ENCODE data around the gene CTXND2.
"Not testable (repeated sequence)": the region's sequence is repeated elsewhere in the genome, so short reads cannot be mapped to it uniquely, and the experiment has no call there.

Gene CTXND2

DNA sequence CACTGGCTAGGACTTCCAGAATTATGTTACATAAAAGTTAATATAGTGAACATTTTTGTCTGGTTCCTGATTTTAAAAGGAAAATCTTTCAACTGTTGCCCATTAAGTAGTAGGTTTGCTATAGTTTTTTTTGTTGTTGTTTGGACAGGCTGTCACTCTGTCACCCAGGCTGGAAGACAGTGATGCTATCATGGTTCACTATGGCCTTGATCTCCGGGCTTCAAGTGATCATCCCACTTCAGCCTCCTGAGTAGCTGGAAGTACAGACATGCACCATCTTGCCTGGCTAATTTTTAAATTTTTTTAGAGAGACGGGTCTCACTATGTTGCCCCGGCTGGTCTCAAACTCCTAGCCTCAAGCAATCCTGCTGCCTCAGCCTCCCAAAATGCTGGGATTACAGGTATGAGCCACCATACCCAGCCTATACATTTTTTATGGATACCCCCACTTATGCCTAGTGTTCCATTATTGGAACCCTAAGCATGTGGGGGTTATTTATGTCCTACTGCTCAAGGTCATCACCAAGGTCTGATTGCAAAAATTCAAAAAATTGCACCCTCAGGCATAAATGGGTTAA is 6.5 kb downstream of the CTXND2 start:
- no peak for DNase-seq

DNA sequence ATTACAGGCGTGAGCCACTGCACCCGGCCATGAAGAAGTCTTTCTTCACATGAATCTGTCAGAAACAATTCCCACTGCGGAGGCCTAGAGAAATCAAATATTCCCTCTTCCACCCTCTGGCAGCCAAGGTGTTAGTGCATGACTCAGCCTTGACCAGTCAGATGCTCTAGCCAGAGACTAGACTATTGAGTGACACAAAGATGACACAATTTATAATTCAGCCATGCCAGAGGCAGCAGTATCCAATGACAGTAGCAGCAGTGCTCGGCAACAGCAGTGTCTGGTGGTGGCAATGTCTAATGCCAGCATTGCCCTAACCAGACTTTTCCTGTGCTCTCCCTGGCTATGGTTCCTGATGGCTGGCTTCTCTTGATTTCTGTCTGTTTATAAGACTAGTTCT is 8.7 kb downstream of the CTXND2 start:
- DNase-seq = no peak

DNA sequence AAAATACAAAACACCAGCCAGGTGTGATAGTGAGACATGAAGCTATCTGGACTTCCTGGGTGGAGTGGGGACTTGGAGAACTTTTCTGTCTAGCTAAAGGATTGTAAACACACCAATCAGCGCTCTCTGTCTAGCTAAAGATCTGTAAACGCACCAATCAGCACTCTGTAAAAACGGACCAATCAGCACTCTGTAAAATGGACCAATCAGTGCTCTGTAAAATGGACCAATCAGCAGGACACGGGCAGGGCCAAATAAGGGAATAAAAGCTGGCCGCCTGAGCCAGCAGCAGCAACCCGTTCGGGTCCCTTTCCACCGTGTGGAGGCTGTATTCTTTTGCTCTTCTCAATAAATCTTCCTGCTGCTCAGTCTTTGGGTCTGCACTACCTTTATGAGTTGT is 12.9 kb downstream of the CTXND2 start:
- not testable (repeated sequence) for DNase-seq

DNA sequence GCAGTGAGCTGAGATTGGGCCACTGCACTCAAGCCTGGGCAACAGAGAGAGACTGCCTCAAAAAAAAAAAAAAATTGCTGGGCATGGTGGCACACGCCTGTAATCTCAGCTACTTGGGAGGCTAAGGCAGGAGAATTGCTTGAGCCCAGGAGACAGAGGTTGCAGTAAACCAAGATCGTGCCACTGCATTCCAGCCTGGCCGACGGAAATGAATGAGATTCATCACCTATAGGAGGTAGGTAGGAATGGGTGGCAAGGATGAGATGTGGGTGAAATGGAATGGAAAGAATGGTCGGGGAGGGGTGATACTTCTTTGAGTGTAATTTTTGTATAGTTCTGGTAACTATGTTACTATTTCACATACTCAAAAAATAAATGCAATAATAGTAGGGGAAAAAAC is 15.4 kb downstream of the CTXND2 start:
- no peak for DNase-seq

DNA sequence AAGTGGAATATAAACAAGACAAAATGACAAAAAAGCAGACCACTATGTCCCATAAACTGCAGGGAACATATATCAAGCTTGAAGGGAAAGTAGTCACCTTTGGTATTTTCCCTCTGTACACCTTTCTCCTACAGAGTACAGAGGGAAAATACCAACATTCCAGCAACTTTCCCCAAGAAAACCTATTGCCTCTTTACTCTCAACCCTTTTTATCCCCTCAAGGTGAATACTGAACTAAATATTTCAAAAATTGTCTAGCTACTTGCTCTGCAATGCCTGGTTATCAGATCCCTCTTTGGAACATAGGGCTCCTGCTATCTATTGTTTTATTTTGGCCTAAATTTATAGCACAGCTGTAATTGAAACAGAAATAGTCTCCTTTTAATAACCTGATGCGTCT is 15.8 kb downstream of the CTXND2 start:
- no peak for DNase-seq

DNA sequence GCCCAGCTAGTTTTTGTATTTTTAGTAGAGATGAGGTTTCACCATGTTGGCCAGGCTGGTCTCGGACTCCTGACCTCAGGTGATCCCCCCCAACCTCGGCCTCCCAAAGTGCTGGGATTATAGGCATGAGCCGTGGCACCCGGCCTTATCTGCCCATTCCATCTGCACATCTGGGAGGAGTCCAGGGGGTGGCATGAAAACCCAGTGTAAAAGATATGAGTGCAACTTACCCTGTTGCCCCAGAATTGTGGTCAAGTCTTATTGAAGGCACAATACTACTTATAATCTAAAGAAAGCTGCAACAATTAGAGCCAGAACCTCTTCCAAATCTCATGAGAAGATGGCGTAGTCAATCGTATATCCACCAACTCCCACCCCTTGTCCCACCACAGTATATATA is 18.4 kb downstream of the CTXND2 start:
- no peak for DNase-seq

DNA sequence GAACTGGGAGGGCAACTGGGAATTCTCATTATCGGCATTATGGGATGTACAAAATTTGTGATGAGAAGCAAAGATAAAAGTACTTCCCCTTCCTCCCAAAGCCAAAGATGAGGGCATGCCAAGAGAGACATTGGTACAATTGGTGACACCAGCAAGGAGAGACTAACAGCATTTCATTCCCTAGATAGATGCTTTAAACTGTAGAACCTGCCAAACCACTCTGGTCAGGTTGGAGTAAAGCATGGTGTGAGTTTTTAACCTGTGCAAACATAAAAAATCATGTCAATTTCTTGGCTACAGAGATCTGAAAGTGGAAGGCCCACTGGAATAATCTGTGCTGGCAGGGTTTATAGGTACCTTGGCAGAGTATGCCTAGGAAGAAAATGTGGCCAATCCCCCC is 19.4 kb downstream of the CTXND2 start:
- DNase-seq = no peak

DNA sequence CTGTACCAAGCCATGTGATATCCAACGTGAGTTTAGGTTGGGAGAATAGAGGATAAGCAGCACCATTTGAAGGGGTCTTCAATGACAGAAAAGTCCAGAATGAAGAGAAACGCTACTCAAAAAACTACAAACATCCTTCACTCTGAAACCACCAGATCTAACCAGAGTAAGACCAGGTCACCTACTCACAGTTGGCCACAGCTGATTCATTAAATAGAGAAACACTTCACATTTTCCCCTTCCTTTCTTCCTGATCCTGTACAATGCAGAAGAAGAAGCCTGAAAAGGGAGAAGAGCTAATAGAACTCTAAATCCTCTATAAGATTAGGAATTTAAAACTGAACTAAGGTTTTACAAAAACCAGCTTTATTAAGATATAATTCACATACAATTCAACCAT is 19.9 kb downstream of the CTXND2 start:
- DNase-seq = no peak

DNA sequence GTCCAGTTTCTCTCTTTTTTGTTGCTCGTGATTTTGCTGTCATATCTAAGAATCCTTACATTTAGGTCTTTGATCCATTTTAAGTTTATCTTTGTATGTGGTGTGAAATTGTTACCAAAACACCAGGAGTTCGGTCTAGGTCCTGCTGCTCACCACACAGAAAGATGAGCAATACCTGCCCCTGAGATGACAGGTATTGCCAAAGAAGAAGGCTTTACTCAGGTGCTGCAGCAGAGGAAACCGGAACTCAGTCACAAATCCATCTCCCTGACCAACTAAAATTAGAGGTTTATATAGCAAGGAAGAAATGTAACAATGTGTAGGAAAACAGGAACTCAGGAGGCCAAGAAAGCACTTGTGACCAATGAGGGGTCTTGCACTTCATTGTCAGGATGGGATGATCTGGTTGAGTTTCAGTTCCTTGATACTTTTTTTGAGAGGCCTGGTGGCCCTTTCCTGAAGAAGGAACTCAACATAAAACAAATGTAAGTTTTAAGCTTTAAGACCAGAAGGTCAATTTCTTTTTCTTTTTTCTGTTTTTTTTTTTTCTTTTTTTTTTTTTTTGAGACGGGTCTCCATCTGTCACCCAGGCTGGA is 22.7 kb downstream of the CTXND2 start:
- no peak for DNase-seq

DNA sequence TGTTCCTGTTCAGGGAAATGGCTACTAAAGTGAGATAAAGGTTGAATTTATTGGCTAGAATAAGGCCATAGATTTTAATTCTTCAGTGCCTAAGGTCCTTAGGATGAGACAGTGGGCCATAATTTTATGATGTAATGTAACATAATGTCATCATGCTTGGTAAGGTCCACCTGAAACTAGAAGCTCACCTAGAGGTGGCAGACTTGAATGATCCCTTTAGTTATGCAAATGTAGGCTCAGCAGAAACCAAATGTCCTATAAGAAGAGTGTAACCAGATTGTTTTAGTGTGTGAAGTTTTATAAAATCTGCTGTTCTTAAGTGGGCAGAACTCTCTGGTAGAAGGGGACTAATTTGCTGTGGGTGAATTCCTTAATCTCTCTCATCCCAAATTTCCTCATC is 25.7 kb downstream of the CTXND2 start:
- no peak for DNase-seq

DNA sequence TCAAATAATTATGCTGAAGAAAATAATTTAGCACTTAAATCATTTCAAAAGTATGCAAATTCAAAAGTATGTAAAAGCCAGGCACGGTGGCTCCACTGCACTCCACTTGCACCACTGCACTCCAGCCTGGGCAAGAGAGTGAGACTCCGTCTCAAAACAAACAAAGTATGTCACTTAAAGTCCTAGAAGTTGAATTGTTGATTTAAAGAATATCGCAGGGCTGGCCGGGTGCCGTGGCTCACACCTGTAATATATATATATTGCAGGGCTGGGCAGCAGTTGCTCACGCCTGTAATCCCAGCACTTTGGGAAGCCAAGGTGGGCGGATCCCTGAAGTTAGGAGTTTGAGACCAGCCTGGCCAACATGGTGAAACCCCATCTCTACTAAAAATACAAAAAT is 30.5 kb downstream of the CTXND2 start:
- DNase-seq = no peak

DNA sequence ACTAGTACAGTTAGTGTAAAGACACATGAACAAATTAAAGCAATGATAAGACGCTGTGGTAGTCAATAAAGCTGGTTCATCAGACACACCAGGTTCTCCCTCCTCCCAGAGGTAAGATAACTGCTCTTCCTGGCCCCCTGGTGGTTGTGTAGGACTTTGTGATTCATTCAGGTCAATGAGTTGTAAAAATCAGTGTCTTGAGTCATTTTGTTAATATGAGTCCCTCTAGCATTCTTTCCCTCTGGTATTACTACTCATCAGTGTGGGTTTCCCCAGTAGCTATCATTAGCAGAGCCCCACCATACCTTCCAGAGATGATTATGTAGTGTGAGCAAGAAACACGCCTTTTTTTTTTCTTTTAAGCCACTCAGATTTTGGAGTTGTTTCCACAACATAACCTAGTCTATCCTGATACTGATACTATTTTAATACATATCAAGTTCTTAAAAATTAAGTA is 35.6 kb downstream of the CTXND2 start:
- peak; percentile 51 for DNase-seq

DNA sequence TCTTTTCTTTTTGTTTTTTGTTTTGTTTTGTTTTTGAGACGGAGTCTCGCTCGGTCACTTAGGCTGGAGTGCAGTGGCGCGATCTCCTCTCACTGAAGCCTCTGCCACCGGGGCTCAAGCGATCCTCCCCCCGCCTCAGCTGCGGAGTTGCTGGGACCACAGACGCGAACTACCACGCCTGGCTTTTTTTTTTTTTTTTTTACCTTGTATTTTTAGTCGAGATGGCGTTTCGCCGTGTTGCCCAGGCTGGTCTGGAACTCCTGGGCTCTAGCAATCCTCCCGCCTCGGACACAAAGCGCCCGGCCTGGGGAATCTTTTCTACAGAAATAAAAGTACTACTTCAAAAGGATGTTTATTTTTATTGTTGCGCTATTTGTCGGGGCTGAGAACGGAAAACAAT is 38.1 kb downstream of the CTXND2 start:
- no peak for DNase-seq

DNA sequence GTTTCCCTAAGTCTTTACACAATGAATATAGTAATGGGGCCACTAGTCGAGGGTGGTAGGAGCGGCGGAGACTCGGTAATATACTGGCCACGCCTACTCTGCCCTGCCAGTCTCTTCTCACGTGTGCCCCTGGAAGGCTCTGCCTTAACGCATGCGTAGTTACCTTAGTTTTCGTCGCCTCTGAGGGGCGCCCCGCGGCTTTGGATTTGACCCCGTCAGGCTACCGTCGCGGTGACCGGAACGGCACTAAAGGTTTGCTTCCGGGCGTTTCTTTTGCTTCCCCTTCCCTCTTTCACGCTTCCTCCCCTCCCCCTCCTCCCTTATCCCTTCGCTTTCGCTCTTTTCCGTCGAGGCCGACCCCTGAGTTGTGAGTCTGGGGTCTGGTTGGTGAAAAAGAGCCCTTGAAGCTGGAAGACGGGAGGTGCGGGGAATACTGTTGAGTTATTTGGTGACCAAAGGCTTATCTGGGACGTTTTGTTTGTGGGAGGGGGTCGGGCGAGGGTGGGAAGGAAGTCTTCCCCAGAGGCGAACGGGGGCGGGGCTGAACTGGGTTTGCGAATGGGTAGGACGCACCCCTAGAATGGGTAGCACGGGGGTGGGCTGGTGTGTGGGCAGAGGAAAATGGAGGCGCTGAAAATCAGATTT is 39.3 kb downstream of the CTXND2 start, which contains the start of gene SETDB1:
Gene SETDB1, plus strand, starts transcription at position 267 of the 645 bp plus-strand sequence. CDS start 1,352 bp downstream, outside the sequence.
- peak; percentile 96 for DNase-seq

DNA sequence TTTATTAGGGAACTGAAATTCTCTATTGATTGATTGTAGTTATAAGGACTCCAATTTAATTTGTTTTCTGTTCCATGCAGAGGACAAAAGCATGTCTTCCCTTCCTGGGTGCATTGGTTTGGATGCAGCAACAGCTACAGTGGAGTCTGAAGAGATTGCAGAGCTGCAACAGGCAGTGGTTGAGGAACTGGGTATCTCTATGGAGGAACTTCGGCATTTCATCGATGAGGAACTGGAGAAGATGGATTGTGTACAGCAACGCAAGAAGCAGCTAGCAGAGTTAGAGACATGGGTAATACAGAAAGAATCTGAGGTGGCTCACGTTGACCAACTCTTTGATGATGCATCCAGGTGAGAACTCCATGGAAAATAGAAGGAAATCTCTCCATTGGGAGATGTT is 40.7 kb downstream of the CTXND2 start:
- no peak for DNase-seq

DNA sequence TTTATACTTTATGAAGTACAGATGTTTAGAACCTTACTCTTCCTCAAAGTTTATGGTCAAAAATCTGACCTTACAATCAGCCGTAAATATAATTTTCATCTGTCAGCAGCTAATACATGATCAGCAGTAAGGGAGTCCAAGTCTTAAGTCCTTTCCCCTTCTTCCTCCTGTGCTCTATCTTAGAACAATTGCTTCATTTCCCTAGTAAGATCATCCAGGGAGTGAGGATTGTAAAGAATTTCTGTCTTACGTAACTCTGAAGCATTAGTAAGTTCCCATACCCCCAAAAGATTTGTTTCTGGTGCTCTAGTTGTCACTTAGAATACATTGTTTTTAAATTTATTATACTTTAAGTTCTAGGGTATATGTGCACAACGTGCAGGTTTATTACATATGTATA is 41.4 kb downstream of the CTXND2 start:
- DNase-seq = no peak

DNA sequence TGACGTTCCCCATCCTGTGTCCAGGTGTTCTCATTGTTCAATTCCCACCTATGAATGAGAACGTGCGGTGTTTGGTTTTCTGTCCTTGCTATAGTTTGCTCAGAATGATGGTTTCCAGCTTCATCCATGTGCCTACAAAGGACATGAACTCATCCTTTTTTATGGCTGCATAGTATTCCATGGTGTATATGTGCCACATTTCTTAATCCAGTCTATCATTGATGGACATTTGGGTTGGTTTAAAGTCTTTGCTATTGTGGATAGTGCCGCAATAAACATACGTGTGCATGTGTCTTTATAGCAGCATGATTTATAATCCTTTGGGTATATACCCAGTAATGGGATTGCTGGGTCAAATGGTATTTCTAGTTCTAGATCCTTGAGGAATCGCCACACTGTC is 41.8 kb downstream of the CTXND2 start:
- DNase-seq = not testable (repeated sequence)

DNA sequence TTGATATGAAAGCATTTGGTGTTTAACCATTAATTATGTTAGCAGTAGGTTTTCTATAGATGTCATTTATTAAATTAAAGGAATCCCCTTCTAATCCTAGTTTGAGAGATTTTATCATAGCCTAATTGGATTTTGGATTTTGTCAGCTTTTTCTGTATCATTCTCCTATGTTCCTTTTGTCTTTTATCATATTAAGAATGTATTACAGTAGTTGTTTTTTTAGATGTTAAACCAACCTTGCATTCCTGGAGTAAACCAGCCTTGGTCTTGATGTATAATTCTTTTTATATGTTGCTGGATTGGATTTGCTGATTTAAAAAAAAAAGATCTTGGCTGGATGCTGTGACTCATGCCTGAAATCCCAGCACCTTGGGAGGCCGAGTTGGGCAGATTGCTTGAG is 44.8 kb downstream of the CTXND2 start:
- DNase-seq = no peak

DNA sequence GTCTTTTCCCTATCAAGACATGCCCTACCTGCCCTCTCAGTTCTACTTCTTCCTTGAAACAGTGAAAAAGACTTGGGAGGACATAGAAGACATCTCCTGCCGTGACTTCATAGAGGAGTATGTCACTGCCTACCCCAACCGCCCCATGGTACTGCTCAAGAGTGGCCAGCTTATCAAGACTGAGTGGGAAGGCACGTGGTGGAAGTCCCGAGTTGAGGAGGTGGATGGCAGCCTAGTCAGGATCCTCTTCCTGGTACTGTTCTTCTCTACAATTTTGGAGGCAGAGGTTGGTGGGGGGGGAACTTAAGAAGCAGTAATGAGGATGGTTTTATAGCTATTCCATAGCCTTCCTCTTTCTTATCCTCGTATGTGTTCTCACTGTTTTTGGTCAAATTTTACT is 57.9 kb downstream of the CTXND2 start:
- no peak for DNase-seq

DNA sequence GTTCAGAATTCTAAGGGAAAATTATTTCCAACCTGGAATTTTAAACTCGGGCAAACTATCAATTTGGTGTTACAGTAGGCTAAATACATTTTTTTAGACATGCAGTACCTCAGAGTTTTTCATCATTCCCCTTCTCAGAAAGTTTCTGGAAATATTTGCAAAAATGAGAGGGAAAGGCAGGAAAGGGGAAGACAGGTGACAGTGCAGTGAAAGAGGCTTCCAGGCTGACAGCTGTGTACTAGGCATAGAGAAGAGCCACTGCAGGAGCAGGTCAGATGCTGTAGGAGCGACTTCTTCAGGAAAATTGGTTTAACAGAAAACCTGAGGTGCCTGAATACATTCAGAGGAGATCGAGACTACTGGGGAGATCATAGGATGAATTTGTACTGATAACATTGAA is 67.8 kb downstream of the CTXND2 start:
- no peak for DNase-seq

DNA sequence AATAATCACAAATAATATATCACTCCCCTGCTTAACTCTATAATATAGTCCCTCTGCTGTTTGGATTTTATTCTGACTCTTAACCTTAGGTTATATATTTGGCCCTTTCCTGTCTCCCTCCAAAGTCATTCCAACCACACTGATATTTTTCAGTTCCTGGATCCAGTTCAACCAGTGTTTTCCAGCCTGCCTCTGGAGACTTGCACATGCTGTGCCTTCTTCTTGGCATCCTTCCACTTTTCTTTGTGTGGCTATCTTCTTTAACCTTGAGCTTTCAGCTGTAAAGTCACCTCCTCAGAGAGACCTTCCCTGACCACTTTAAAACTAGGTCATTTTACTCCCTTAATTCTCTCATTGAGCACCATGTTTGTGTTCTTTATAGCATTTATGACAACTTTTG is 68.3 kb downstream of the CTXND2 start:
- no peak for DNase-seq

DNA sequence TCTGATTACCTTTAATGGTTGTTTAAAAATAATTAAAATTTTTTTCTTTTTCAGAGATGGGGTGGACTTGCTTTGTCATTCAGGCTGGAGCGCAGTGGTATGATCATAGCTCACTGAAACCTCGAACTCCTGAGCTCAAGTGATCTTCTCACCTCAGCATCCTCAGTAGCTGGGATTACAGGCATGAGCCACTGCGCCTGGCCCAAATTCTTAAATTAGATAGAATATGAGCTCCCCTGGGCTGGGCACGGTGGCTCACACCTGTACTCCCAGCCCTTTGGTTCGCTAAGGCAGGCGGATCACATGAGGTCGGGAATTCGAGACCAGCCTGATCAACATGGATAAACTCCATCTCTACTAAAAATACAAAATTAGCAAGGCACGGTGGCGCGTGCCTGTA is 70.7 kb downstream of the CTXND2 start:
- no peak for DNase-seq

DNA sequence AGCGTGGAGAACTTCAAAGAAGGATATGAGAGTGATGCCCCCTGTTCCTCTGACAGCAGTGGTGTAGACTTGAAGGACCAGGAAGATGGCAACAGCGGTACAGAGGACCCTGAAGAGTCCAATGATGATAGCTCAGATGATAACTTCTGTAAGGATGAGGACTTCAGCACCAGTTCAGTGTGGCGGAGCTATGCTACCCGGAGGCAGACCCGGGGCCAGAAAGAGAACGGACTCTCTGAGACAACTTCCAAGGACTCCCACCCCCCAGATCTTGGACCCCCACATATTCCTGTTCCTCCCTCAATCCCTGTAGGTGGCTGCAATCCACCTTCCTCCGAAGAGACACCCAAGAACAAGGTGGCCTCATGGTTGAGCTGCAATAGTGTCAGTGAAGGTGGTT is 73.7 kb downstream of the CTXND2 start:
- DNase-seq = no peak

DNA sequence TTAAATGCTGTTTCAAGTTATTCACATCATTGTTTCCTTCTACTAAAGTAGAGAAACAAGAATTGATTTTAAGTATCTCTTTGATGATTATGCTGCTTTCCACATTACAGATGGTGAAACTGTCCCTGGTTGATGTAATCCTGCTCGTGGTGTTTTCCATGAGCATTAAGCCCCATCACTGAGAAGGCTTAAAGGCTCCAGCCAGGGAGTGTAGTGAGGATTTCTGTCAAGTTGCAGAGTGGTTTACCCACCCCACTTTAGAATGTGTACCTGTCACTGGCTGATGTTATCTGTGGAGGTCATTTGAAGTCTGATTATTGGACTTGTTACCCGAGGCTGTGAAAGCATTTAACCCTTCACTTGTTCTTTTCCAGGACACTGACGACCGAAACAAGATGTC is 74.8 kb downstream of the CTXND2 start:
- DNase-seq = no peak

Measured in NK-92 treated with Interleukin-12 subunit alpha and Interleukin-12 subunit beta, amount 100 ng/mL, for 24 hours (cell line).